Left lung (tissue), 10 donors: ENCODE data around the gene MRPS26. TPM values are rescaled to one million over a fixed set of nuclear protein-coding genes. Genes with fewer than 3 reads are reported as not detected.
A peak's percentile ranks its signal among the peaks of the same experiment; 100 is the strongest.

Experiments
- ATAC-seq: fragments of 200-7000 bp; cut with Tn5 transposase; one replicate; pipeline ENCODE4 v1.9.1; 2020; ENCODE audit warnings: moderate library complexity
- DNase-seq, 4 donors: peaks; one replicate each; pipeline ENCODE4 v3.0.0-alpha.2; 2013 to 2020
- H3K27ac ChIP-seq, 2 donors: fragments of 200-600 bp; sonication (generic) in 1 of 2; one replicate each; pipeline versions ENCODE4 v1.5.0 to v1.8.0; 2020 to 2021
- H3K27me3 ChIP-seq, 2 donors: fragments of 200-600 bp; sonication (generic) in 1 of 2; one replicate each; pipeline versions ENCODE4 v1.5.0 to v1.8.0; 2020 to 2021
- H3K36me3 ChIP-seq, 2 donors: fragments of 200-600 bp; sonication (generic) in 1 of 2; one replicate each; pipeline versions ENCODE4 v1.5.0 to v1.8.0; 2020 to 2021
- H3K4me1 ChIP-seq, 2 donors: fragments of 200-600 bp; one replicate each; pipeline ENCODE4 v1.8.0; 2021
- H3K4me3 ChIP-seq, 2 donors: fragments of 200-600 bp; sonication (generic) in 1 of 2; one replicate each; pipeline versions ENCODE4 v1.5.0 to v1.8.0; 2020 to 2021; ENCODE audit warnings: mild to moderate bottlenecking in 1 of 2
- H3K9me3 ChIP-seq, 2 donors: fragments of 200-600 bp; sonication (generic) in 1 of 2; one replicate each; pipeline versions ENCODE4 v1.5.0 to v1.8.0; 2020 to 2021
- intact Hi-C, 2 donors: fragments of 100-400 bp; cut with DNase I; formaldehyde crosslinking; loops; one replicate each; pipeline versions ENCODE4 v1.11.2 to v1.14.2; 2022
- polyA plus RNA-seq, 6 donors: library from polyadenylated mRNA; unstranded; fragments of 120-200 nt; gene quantifications; one replicate each; pipeline ENCODE4 v1.2.1, GENCODE V29; 2013; ENCODE audit not compliant: insufficient read length in 6 of 6
- total RNA-seq, 2 donors: library from RNA; stranded (reverse); fragmentation: NEBNext Ultra II Directional; extraction: Animal tissue kit (Norgen Biotek cat#: 25700); gene quantifications; one replicate each; pipeline ENCODE4 v1.2.1, GENCODE V29; 2021
- TF ChIP-seq, protein P1 (sequence below), 2 donors: fragments of 200-600 bp; sonication (generic) in 1 of 2; IDR thresholded peaks; one replicate each; pipeline versions ENCODE4 v1.5.0 to v1.8.0; 2021; ENCODE audit warnings: antibody characterized with exemption in 2 of 2
- donor health status: DM: no; HTN: yes; CAD: no.
- donor health status: DM: no; HTN: no; CAD: no.

Gene MRPS26
- total and polyA plus RNA-seq, 8 donors: 36.0 to 57.0 (median 47.2) TPM

DNA sequence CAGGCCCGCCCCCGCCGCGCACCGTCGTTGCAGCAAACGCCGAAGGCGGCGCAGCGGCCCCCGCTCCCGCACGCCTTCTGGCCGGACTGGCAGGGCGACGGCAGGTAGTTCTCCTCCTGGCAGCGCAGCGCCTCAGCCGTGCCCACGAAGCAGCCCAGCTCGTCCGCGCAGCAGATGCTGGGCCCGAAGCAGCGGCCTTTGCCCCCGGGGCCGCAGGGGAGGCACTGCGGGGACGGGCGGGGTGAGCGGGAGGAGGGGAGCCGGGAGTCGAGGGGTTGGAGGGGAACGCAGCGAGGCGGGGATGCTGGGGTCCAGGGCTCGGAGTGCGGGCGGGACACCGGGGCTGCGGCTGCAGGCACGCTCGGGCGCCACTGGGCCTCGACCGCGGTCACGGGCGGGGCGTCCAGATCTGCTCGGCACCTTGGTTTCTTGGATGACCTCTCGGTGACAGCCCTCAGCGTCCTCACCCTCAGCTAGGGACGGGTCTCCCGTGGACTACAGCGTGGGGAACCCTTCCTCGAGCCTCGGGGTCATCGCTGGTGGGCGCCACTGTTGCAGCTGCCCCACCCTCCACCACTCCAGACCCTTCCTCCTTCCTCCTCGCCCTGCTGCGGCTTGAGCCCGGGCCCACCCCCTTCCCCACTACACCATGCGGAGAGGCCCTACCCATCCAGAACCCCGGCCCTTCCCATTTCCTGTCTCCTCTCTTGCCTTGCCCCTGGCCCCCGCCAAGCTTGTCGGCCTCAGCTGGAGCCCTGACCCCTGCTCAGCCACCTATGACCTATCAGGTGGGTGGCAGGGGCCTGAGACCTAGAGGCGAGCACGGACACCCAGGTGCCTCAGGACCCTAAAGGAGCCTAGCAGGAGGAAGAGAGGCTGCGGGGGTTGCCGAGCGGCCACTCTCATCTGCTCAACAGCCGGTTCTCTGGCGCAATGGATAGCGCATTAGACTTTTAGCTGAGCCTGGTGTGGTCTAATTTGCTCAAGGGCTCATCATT, 37.4 kb downstream of the MRPS26 start:
- TF ChIP-seq, protein P1, sequence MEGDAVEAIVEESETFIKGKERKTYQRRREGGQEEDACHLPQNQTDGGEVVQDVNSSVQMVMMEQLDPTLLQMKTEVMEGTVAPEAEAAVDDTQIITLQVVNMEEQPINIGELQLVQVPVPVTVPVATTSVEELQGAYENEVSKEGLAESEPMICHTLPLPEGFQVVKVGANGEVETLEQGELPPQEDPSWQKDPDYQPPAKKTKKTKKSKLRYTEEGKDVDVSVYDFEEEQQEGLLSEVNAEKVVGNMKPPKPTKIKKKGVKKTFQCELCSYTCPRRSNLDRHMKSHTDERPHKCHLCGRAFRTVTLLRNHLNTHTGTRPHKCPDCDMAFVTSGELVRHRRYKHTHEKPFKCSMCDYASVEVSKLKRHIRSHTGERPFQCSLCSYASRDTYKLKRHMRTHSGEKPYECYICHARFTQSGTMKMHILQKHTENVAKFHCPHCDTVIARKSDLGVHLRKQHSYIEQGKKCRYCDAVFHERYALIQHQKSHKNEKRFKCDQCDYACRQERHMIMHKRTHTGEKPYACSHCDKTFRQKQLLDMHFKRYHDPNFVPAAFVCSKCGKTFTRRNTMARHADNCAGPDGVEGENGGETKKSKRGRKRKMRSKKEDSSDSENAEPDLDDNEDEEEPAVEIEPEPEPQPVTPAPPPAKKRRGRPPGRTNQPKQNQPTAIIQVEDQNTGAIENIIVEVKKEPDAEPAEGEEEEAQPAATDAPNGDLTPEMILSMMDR (IDR thresholded peaks at IDR 0.05): no peak
- peaks cover 29 to 75% of the 10 kb centered on the region in 2 donors for H3K27me3 ChIP-seq

DNA sequence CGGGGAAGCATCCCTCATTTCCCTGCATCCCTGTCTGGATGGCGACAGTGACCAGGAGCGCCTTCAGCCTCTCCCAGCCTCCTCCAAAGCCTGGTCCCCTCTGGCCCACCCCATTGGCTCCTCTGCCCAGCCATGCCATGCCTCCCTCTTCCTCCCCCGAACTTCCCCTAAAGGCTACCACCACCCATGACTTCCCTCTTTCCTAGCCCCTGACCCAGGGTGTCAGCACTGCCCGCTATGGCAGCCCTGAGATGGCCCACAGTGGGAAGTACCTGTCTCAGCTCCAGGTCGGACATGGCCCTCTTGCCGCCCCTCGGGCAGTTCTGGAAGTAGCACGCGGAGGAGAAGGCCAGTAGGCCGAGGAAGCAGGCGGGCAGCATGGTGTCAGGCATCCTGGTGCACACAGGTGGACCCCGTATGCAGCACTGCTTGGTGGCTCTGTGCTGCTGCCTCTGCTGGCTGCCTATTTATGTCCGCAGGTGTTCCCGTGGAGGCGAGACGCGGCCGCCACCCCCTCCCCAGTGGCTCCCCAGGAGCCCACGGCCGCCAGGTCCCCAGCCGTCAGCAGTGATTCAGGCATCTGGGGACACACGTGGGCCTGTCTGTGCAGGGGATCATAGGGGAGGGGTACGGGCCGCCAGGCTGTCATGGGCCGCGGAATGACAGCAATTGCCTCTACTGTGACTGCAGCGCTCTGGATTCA, 38.6 kb downstream of the MRPS26 start, which contains the start of gene AVP:
TSS of gene AVP (minus strand) at position 442 of the 703 bp plus-strand sequence. CDS start at position 392, 50 bp downstream.
- peaks cover 29 to 68% of the 10 kb centered on the region in 2 donors for H3K27me3 ChIP-seq
- H3K27ac ChIP-seq: no peak within 1 kb of the TSS
- DNase-seq (no peak), ATAC-seq (peak; percentile 14)
- peaks cover 5 to 17% of the 10 kb centered on the region in 2 donors for H3K4me1 ChIP-seq
- no peak within 1 kb of the TSS for H3K4me3 ChIP-seq
- TF ChIP-seq, protein P1 (IDR thresholded peaks at IDR 0.05): no peak
- H3K9me3 ChIP-seq: no peaks in the 10 kb centered on the region
- no peaks in the 10 kb centered on the region for H3K36me3 ChIP-seq
- intact Hi-C loops: no loop called here

More for the DNA sequence above, 37.4 kb downstream of the MRPS26 start:
- no peak overlapping the region for H3K27ac ChIP-seq
- H3K9me3 ChIP-seq: no peaks in the 10 kb centered on the region
- peaks cover 5 to 17% of the 10 kb centered on the region in 2 donors for H3K4me1 ChIP-seq
- H3K4me3 ChIP-seq: peak overlapping the region in 1 of 2 donors; percentile 14
- ATAC-seq (peak; percentile 18), DNase-seq (peak in 1 of 4 donors; percentile 72)
- no peaks in the 10 kb centered on the region for H3K36me3 ChIP-seq
- intact Hi-C loops: no loop called here

DNA sequence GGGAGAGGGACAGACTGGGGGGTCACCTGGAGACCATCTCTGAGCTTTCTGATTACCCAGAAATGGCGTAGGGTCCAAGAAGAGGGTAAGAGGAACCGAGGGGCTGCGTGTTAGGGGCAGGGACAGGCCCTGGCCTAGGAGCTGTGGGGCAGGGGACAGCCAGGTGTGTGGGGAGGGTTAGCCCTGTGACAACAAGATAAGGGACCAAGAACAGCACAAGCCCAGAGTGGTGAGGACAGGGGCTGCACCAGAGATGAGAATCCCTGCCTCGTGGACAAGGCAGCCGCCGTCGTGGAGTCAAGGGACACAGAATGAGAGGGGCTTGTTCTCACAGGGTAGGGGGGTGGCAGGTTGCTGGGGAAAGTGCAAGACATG, 39.1 kb downstream of the MRPS26 start:
- intact Hi-C loops: no loop called here
- no peak overlapping the region for H3K4me3 ChIP-seq
- no peak for ATAC-seq
- H3K27me3 ChIP-seq: peaks cover 29 to 68% of the 10 kb centered on the region in 2 donors
- TF ChIP-seq, protein P1 (IDR thresholded peaks at IDR 0.05): no peak
- no peaks in the 10 kb centered on the region for H3K36me3 ChIP-seq
- no peak for DNase-seq
- H3K9me3 ChIP-seq: no peaks in the 10 kb centered on the region
- H3K4me1 ChIP-seq: peaks cover 5 to 17% of the 10 kb centered on the region in 2 donors
- H3K27ac ChIP-seq: no peak overlapping the region

DNA sequence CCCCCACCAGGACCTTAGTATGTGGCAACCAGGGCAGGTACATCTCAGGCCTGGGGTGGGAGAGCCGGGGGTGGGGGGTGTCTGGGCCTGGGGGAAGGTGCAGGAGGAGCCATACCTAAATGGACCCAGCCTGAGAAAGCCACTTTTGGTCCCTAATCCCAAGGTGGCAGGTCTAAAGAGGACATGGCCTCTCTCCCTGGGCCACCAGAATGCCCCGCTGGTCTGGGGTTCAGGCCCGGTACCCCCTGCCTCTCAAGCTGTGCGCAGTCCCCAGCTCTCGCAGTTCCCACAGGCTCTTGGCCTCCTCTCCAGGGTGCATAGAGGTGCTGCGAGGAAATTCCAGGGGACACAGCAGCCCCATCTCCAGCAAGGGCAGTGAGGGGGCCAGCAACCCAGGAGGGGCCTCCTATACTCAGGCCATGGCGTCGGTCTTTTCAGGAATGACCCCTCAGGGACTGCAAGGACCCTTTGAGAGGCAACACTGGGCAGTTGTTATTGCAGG, 39.8 kb downstream of the MRPS26 start:
- Histone ChIP-seq H3K27ac (no peak overlapping the region), H3K27me3 (peaks cover 29 to 68% of the 10 kb centered on the region in 2 donors), H3K9me3 (no peaks in the 10 kb centered on the region), H3K4me1 (peaks cover 5 to 17% of the 10 kb centered on the region in 2 donors), H3K4me3 (no peak overlapping the region), H3K36me3 (no peaks in the 10 kb centered on the region)
- intact Hi-C loops: no loop called here
- TF ChIP-seq, protein P1 (IDR thresholded peaks at IDR 0.05): no peak
- DNase-seq (no peak), ATAC-seq (no peak)
